MCF 10A (cell line): ENCODE measurements around the gene SMOC2. TPM values are rescaled to one million over a fixed set of nuclear protein-coding genes. Genes with fewer than 3 reads are reported as not detected.

Experiments
- BruUV-seq: library from RNA; stranded (reverse); fragments of 400-500 nt; replicated peaks from 2 replicates; lab custom pipeline; 2021; lab: Mats Ljungman, UMichigan
- CTCF ChIA-PET: fragments of 300-600 bp; sonication (Branson Sonifier 250); formaldehyde crosslinking; extraction: SDS; loops from one replicate; lab custom pipeline; 2021; ENCODE audit warnings: antibody characterized with exemption, inconsistent platforms; lab: Yijun Ruan, JAX
- POLR2A ChIA-PET: fragments of 300-600, 350-650 bp; sonication (Branson Sonifier 250); formaldehyde crosslinking; extraction: SDS; loops from one replicate; lab custom pipeline; 2020; ENCODE audit warnings: antibody characterized with exemption, inconsistent platforms; lab: Yijun Ruan, JAX
- DNase-seq: peaks from one replicate; pipeline ENCODE4 v3.0.0-alpha.2; 2018; ENCODE audit not compliant: unreplicated experiment
- H3K27ac Mint-ChIP-seq: one replicate; pipeline ENCODE4 v1.8.0; 2022; ENCODE audit warnings: mild to moderate bottlenecking, low read depth, mixed read lengths; ENCODE audit not compliant: unreplicated experiment
- H3K27me3 Mint-ChIP-seq: one replicate; pipeline ENCODE4 v1.8.0; 2022; ENCODE audit warnings: mixed read lengths; ENCODE audit not compliant: insufficient read depth, unreplicated experiment
- H3K36me3 Mint-ChIP-seq: one replicate; pipeline ENCODE4 v1.8.0; 2022; ENCODE audit warnings: mild to moderate bottlenecking, moderate library complexity, mixed read lengths; ENCODE audit not compliant: insufficient read depth, unreplicated experiment
- H3K4me1 Mint-ChIP-seq: one replicate; pipeline ENCODE4 v1.8.0; 2022; ENCODE audit warnings: mixed read lengths; ENCODE audit not compliant: insufficient read depth, unreplicated experiment
- H3K4me3 Mint-ChIP-seq: one replicate; pipeline ENCODE4 v1.8.0; 2022; ENCODE audit warnings: mild to moderate bottlenecking, moderate library complexity, mixed read lengths; ENCODE audit not compliant: unreplicated experiment
- H3K9me3 Mint-ChIP-seq: one replicate; pipeline ENCODE4 v1.8.0; 2022; ENCODE audit warnings: mixed read lengths; ENCODE audit not compliant: unreplicated experiment
- CTCF ChIP-seq: fragments of 200-600 bp; IDR thresholded peaks from one replicate; pipeline ENCODE4 v1.8.0; 2022; ENCODE audit warnings: antibody characterized with exemption, mild to moderate bottlenecking; ENCODE audit not compliant: unreplicated experiment
- intact Hi-C: fragments of 100-400 bp; cut with micrococcal nuclease; formaldehyde crosslinking; loops from 2 replicates; pipeline ENCODE4 v1.14.1; 2022
- total RNA-seq: library from RNA; stranded (reverse); gene quantifications from 2 replicates; pipeline ENCODE4 v1.2.3, GENCODE V29; 2022

Gene SMOC2
- total RNA-seq, 1 experiment from 2014 or later = not detected

- Mint-ChIP-seq H3K9me3 (no peaks in the 10 kb centered on the region), H3K4me1 (no peaks in the 10 kb centered on the region), H3K27ac (no peak overlapping the region), H3K36me3 (no peaks in the 10 kb centered on the region), H3K27me3 (peaks cover 73% of the 10 kb centered on the region), H3K4me3 (no peak overlapping the region)
- POLR2A ChIA-PET = no interaction called here
- BruUV-seq = no TSS peak
- intact Hi-C loops = no loop called here
- CTCF ChIA-PET = interaction anchor here (0.6 kb wide), 1 partner anchor 65 kb away, joined by 3 read pairs; no protein-coding TSS in a partner anchor
- no peak for TF ChIP-seq CTCF
- DNase-seq = no peak
These were observed 8.8 kb upstream of the SMOC2 start for GRCh38 chr6:168432196-168432595.

GRCh38 chr6:168433898-168434297 is 7.1 kb upstream of the SMOC2 start:
- POLR2A ChIA-PET = no interaction called here
- intact Hi-C loops = no loop called here

GRCh38 chr6:168434505-168434904 is 6.5 kb upstream of the SMOC2 start:
- no peaks in the 10 kb centered on the region for H3K9me3 Mint-ChIP-seq

More at GRCh38 chr6:168433898-168434297, 7.1 kb upstream of the SMOC2 start:
- BruUV-seq = no TSS peak
- H3K36me3 Mint-ChIP-seq = no peaks in the 10 kb centered on the region
- no peaks in the 10 kb centered on the region for H3K4me1 Mint-ChIP-seq
- CTCF ChIA-PET = no interaction called here
- H3K27ac Mint-ChIP-seq = no peak overlapping the region
- no peak overlapping the region for H3K4me3 Mint-ChIP-seq
- H3K9me3 Mint-ChIP-seq = no peaks in the 10 kb centered on the region
- DNase-seq = no peak
- H3K27me3 Mint-ChIP-seq = peaks cover 84% of the 10 kb centered on the region
- no peak for TF ChIP-seq CTCF

GRCh38 chr6:168437751-168438150 is 3.2 kb upstream of the SMOC2 start:
- DNase-seq = no peak
- CTCF ChIA-PET = no interaction called here
- intact Hi-C loops = no loop called here
- Mint-ChIP-seq H3K27ac (no peak overlapping the region), H3K9me3 (no peaks in the 10 kb centered on the region), H3K4me1 (no peaks in the 10 kb centered on the region), H3K27me3 (peaks cover 88% of the 10 kb centered on the region), H3K4me3 (no peak overlapping the region), H3K36me3 (no peaks in the 10 kb centered on the region)
- TF ChIP-seq CTCF = no peak
- POLR2A ChIA-PET = no interaction called here
- BruUV-seq = no TSS peak

More at GRCh38 chr6:168434505-168434904, 6.5 kb upstream of the SMOC2 start:
- no TSS peak for BruUV-seq
- no peak for TF ChIP-seq CTCF
- H3K27me3 Mint-ChIP-seq = peaks cover 91% of the 10 kb centered on the region
- H3K36me3 Mint-ChIP-seq = no peaks in the 10 kb centered on the region
- intact Hi-C loops = no loop called here
- POLR2A ChIA-PET = no interaction called here
- no peak overlapping the region for H3K27ac Mint-ChIP-seq
- CTCF ChIA-PET = no interaction called here
- H3K4me3 Mint-ChIP-seq = no peak overlapping the region
- no peaks in the 10 kb centered on the region for H3K4me1 Mint-ChIP-seq
- DNase-seq = no peak
